ENCODE results near the gene TNNT3.

DNA sequence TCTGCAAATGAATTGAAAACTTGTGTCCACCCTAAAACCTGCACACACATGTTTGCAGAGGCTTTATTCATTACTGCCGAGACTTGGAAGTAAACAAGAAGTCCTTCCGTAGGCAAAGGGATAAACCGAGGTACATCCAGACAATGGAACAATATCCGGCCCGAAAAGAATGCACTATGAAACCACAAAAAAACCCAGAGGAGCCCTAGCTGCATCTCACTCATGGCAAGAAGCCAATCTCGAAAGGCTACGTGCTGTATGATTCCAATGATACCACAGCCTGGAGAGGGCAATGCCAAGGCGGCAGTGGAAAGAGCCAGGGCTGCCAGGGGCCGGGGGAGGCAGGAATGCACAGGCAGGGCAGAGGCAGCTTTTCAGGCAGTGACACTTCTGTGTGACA is 24.5 kb downstream of the TNNT3 start:
- TF ChIP-seq FOS (IDR thresholded peaks at IDR 0.05; ENCODE audit: low read depth, low read length): no peak
- no peak for TF ChIP-seq USF2 (IDR thresholded peaks at IDR 0.05; ENCODE audit: low read depth, low read length)
- TF ChIP-seq, protein P1, sequence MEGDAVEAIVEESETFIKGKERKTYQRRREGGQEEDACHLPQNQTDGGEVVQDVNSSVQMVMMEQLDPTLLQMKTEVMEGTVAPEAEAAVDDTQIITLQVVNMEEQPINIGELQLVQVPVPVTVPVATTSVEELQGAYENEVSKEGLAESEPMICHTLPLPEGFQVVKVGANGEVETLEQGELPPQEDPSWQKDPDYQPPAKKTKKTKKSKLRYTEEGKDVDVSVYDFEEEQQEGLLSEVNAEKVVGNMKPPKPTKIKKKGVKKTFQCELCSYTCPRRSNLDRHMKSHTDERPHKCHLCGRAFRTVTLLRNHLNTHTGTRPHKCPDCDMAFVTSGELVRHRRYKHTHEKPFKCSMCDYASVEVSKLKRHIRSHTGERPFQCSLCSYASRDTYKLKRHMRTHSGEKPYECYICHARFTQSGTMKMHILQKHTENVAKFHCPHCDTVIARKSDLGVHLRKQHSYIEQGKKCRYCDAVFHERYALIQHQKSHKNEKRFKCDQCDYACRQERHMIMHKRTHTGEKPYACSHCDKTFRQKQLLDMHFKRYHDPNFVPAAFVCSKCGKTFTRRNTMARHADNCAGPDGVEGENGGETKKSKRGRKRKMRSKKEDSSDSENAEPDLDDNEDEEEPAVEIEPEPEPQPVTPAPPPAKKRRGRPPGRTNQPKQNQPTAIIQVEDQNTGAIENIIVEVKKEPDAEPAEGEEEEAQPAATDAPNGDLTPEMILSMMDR (conservative IDR thresholded peaks at IDR 0.05; ENCODE audit: low read depth, low read length): no peak
- no peak for TF ChIP-seq RAD21 (IDR thresholded peaks at IDR 0.05; ENCODE audit: low read length)
- TF ChIP-seq NFE2L2 (IDR thresholded peaks at IDR 0.05; ENCODE audit: low read depth, low read length): no peak
- TF ChIP-seq POLR2A (IDR thresholded peaks at IDR 0.05; ENCODE audit: low read depth, low read length): no peak
- no peak for TF ChIP-seq MAZ (IDR thresholded peaks at IDR 0.05; ENCODE audit: borderline replicate concordance, low read depth, low read length)
- no peak for TF ChIP-seq BHLHE40 (IDR thresholded peaks at IDR 0.05; ENCODE audit: low read depth, low read length)
- TF ChIP-seq RFX5 (IDR thresholded peaks at IDR 0.05; ENCODE audit: low read depth, low read length): no peak
- no peak for TF ChIP-seq CHD1 (IDR thresholded peaks at IDR 0.05; ENCODE audit: low read depth, low read length)
- no peak for TF ChIP-seq MXI1 (IDR thresholded peaks at IDR 0.05; ENCODE audit: borderline replicate concordance, low read depth, low read length)
- no peak for TF ChIP-seq CEBPB (IDR thresholded peaks at IDR 0.05; ENCODE audit: low read depth, low read length)

Data from IMR-90 (cell line).